HG02642 (cell line): ENCODE data around the gene CCDC63.

Source experiments
- ATAC-seq: cut with Tn5 transposase; IDR thresholded peaks from one replicate; pipeline ENCODE4 v1.9.1; 2021; ENCODE audit warnings: mild to moderate bottlenecking; ENCODE audit not compliant: unreplicated experiment, poor library complexity

The CCDC63 gene

GRCh38 chr12:110919720-110920119 lies 72.9 kb downstream of the CCDC63 start:
- ATAC-seq: no peak

GRCh38 chr12:110920324-110920910 lies 73.6 kb downstream of the CCDC63 start, which contains the start of gene MYL2:
MYL2 (minus strand) TSS chr12:110920579; CDS start chr12:110920529, 50 bp downstream.
- no peak for ATAC-seq

DNA sequence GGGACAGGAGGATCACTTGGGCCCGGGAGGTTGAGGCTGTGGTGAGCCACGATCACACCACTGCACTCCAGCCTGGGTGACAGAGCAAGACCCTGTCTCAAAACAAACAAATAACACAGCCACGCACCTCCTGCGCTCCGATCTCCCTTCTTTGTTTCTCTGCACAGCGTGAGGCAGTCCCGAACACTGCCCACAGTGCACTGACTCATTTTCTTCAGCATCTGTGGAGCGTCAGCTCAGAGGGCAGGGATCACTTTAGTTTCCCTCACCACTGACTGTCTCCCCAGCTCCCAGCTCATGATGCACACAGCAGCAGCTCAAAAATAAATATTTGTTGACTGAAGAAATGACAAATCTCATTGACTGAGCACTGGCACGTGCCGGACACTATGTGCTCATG lies 74.5 kb downstream of the CCDC63 start:
- no peak for ATAC-seq

- no peak for ATAC-seq
Measured at GRCh38 chr12:110922652-110923051, 75.9 kb downstream of the CCDC63 start.

DNA sequence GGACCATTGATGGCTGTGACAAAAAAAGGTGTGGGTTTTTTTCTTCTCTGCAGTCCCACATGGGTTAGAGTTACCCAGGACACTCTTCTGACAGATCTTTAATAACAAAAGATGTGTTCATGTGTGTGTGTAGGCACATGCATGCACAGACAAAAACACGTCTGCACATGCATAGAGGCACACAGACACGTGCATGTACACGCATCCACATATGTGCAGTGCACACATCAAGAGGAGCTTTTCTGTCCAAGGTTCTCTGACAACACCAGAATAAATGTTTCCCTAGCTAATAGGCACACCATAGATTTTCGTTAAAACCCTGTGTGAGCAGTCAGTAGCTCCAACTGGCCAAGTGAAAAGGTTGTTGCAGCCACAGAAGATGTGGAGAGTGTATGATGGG lies 76.4 kb downstream of the CCDC63 start:
- ATAC-seq: no peak

DNA sequence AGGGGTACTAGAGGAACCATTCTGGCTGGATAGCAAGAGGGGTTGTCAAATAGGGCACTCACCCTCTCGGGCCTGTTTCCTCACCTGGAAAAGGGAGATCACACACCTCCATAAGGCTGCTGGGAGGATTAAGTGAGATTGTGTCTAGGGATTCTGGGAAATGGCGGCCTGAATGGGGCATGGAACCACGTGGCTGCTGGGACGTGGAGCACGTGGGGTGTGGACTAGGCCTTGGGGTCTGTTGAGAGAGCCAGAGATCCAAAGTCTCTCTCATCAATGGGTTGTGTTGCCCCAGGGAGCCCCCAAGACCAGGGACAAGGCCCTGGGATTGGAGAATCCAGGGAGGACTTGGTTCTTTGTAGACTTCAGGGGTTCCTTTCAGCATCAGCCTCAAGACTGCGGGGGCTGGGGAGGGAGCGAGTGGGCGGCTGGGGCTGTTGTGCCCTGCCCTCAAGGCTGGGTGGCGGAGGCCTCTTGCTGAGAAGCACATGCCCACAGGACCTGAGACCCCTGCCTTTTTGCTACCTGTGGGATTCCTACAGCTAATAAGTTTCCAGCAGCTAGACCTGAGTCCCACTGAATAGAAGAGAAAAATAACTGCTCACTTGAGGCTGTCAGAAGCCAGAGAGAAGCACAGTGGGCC lies 77.0 kb downstream of the CCDC63 start:
- no peak for ATAC-seq

DNA sequence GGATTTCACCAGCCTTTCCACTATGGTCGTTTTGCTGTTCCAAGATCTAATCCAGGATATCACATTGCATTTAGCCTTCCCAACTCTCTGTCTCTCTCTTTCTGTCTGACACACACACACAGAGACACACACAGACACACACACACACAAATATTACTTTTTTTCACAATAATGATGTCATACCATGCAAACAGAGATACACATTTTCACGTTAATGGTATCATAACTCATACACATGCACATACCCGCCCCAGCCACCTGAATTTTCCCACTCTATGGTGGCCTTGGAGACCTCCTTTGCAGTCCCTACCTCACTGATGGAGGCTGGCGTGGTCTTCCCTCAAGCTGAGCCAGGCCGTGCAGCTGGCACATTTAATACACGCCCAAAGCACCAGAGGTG lies 80.8 kb downstream of the CCDC63 start:
- no peak for ATAC-seq

GRCh38 chr12:110928700-110929099 lies 81.9 kb downstream of the CCDC63 start:
- ATAC-seq: no peak

GRCh38 chr12:110929818-110930217 lies 83.0 kb downstream of the CCDC63 start:
- ATAC-seq: no peak

GRCh38 chr12:110930348-110931314 lies 83.8 kb downstream of the CCDC63 start:
- ATAC-seq: no peak

GRCh38 chr12:110931315-110931728 lies 84.5 kb downstream of the CCDC63 start:
- ATAC-seq: no peak

DNA sequence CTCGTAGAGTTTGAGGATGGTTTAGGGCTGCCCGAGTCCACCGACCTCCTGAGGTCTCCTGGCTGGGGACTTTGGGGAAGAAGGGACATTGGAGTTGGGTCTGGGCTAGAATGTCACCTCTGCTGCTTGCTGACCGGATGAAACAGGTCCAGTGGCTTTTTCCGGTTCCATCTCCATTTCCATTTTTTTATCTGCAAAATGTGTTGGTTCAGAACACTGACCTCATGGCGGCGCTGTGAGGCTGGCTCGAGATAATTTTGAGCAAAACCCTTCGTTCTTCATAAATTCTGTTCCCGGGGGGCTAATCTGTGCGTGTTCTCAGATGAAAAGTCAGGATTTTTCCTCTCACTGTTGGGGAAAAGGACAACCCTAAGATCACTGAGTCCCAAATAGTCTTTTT lies 85.3 kb downstream of the CCDC63 start:
- ATAC-seq: no peak

DNA sequence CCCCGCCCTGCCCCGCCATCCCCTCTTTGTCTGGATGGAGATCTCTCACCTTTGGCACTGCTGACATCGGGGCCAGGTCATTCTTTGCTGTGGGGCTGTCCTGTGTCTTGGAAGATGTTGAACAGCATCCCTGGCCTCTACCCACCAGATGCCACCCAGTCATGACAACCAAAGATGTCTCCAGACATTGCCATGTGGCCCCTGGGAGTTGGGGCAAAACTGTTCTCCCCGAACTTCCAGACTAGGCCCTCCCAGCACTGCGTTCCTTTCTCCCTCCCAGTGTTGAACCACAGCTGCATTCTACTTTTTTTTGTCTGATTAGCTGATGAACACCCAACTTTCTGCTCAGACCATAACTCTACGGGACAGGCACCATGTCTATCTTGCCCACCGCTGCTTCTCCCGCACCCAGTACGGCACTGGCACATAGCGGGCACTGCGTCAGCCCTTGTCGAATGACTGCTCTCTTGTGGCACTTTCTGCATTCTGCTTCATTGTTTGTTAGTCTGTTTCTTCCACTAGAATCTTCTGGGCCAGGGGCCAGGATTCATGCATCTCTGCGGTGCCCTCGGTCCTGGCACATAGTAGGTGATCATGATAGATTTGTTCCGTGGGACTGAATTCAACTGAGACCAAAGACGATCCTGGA lies 86.7 kb downstream of the CCDC63 start:
- ATAC-seq: no peak

GRCh38 chr12:110934093-110934852 lies 87.5 kb downstream of the CCDC63 start:
- no peak for ATAC-seq

DNA sequence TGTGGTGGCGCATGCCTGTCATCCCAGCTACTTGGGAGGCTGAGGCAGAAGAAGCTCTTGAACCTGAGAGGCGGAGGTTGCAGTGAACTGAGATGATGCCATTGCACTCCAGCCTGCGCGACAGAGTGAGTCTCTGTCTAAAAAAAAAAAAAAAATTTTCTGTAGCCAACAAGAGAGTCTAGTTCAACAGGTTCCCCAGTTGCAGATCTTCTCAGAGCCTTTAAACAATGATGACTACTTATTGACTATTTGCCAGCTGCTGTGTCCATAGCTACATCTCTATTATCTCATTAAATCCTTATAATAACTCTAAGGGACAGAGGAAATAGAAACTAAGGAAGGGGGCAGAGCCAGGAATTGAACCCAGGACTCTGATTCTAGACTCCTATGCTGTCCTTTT lies 88.8 kb downstream of the CCDC63 start:
- ATAC-seq: no peak

DNA sequence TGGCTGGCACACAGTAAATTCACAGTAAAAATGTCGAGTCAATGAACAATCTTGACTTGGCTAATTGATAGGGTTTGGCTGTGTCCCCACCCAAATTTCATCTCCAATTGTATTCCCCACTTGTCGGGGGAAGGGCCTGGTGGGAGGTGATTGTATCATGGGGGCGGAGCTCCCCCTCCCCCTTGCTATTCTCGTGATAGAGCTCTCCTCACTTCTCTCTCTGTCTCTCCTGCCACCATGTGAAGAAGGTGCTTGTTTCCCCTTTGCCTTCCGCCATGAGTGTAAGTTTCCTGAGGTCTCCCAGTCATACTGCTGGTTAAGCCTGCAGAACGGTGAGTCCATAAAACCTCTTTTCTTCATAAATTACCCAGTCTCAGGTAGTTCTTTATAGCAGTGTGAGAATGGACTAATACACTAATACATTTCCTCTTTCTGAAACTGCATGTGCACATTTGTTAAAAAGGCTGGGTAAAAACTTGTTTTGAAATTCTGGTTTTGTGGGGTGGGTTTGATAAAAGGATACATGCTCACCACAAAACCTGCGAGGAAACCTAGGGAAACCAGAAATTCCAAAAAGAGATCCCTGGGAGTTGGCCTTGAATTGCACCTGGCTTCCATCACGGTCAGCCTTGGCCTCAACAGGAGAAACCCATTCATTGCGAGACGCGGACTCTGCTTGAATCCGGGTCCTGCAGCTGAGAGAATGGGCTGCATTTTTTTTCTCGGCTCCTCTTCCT lies 89.7 kb downstream of the CCDC63 start:
- no peak for ATAC-seq

GRCh38 chr12:110937104-110937641 lies 90.4 kb downstream of the CCDC63 start:
- no peak for ATAC-seq

DNA sequence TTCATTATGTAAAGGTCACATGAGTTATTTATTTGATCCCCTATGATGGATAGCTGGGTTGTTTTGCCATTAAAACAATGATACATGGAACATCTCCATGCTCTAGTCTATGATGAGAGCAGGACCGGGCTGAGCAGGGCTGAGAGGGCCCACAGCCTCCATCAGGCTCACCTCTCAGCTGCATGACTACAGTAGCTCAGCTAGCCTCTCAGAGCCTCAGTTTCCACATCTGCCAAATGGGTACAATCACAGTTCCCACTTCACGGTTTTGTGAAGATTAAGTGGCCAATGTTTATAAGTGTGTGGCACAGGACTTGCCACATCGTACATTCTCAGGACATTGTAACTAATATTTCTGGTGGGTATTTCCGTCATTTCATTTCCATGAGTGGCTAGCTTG lies 93.5 kb downstream of the CCDC63 start:
- ATAC-seq: no peak

DNA sequence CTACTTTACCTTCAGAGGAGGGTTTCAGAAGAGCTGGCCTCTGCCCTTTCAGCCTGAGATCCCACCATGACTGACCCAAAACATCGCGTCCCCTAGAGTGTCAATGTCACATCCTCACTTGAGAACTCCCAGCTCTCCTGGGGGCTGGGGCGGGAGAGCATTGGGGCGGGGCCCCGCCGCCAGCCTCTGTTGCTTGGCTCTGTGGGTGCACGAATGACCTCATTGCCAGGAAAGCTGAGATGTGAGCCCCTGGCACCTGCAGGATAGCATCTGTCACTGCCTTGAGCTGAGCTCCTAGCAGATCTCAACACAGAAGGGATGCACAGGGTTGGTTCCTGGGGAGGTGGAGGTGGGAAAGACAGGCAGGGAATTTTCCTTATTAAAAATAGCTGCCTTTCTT lies 94.1 kb downstream of the CCDC63 start:
- ATAC-seq: no peak
